GM20431 (cell line): ENCODE results near the gene KLK3.
"Not testable (repeated sequence)": the region's sequence is repeated elsewhere in the genome, so short reads cannot be mapped to it uniquely, and the experiment has no call there.

ENCODE experiments used
- in situ Hi-C: fragments of 300-500 bp; cut with MseI, MboI; formaldehyde crosslinking; loops from one replicate; pipeline ENCODE4 v1.15.0; 2020; ENCODE audit warnings: low sequenced_read_pairs; ENCODE audit not compliant: unreplicated experiment

Gene KLK3

DNA sequence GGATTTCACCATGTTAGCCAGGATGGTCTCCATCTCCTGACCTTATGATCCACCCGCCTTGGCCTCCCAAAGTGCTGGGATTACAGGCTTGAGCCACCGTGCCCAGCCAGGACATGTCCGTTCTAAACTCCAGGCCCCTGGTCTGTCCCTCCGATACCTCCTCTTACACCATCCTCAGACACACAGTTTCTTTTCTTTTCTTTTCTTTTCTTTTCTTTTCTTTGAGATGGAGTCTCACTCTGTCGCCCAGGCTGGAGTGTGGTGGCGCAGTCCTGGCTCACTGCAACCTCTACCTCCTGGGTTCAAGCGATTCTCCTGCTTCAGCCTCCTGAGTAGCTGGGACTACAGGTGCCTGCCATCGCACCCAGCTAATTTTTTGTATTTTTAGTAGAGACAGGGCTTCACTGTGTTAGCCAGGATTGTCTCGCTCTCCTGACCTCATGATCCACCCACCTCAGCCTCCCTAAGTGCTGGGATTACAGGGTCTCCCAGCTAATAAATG, 41.4 kb downstream of the KLK3 start:
- in situ Hi-C loops, result not testable (repeated sequence)

DNA sequence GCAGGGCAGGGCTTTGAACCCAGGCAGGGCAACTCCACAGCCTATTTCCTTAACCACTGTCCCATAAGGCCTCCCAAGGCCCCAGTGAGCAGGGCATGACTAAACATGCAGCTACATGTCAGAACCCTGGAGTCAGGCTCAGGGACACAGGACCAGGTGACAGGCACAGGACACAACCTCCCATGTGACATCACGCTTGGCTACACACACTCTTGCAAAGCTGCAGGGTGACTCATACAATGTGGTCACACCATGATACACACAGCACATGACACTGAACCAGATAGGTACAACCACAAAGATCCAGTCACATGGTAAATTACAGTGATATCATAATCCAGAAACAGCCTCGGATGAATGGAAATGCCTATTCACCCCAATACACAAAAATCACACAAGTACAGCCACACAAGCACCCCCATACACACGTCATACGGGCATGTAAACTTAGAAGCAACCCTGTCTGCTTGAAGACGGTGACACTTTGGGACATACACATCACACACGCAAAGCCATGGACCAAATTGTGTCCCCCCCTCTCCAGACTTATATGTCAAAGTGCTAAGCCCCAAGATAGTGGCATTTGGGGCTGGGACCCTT, 42.0 kb downstream of the KLK3 start:
- in situ Hi-C loops, result no loop called here

DNA sequence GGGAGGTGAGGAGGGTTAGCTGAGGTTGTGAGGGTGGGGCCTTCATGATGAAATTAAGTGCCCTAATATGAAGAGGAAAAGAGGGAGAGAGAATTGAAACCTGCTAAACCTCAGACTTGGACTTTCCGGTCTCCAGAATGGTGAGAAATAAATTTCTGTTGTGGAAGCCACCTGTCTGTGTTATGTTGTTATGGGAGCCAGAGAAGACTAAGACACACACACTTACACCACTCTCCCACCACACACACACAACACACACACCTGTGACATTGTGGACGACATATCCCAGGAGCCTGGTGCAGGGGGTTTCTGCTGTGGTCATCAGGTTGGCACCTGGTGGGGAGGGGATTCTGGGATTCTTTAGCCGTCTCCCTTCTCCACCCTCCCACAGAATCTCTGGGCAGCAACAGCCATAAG, 42.5 kb downstream of the KLK3 start:
- in situ Hi-C loops, result no loop called here

DNA sequence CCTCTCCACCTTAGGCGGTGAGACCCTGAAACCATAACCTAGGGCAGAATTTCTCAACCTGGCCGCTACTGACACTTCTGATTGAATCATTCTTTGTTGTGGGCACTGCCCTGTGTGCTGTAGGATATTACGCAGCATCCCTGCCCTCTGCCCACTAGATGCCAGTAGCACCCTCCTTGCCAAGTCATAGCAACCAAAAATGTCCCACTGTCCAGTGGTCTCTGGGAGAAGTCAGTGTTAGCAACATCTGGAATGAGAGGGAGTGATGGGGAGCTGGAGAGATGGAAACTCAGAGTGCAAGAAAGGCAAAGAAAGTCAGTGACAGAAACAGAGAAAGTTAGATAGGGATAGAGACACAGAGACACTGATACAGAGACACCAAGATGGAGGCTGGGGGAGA, 42.9 kb downstream of the KLK3 start:
- in situ Hi-C loops, result no loop called here

DNA sequence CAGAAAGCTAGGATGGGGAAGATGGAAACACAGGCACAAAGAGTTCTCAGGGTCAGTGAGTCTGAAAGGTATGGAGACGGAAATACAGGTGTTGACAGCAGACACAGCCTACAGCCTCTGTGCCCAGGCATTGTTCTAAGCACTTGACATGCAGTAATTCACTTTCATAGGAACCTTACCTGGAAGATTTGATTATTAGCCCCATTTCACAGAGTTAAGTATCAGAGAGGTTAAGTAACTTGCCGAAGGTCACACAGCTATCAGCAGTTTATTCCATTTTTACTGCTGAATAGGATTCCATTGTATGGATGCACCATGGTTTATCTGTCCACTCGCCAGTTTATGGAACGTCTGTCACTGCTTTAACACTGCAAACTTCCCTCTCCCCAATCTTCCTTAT, 43.3 kb downstream of the KLK3 start:
- in situ Hi-C loops, result no loop called here

DNA sequence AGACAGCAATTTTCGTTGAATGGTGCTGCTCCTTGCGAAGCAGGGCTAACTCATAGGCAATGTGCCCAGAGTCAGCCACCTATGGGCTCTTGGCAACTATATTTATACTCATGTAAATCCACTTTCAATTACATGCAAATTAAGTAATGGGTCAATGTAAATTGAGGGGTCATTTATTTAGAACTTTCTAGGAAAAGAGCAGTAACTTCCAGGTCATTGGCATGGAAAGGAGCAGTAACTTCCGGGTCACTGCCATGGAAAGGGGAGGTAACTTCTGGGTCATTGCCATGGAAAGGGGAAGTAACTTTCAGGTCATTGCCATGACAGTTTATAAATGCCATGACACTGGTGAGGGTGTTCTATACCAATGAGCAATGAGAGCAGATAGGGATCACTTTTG, 44.9 kb downstream of the KLK3 start:
- in situ Hi-C loops, result no loop called here

DNA sequence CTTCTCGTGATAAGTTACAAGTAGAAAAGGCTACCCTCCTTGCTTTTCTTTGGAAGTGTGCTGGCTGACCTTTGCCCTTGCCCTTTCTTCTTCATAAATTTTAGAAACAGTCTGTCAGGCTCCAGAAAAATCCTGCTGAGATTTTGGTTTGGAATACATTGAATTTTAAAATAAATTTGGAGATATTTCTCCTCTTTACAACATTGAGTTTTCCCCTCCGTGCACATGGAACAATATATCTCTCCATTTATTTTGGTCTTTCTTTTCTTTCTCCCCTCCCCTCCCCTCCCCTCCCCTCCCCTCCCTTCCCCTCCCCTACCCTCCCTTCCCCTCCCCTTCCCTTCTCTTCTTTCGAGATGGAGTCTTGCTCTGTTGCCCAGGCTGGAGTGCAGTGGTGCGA, 47.9 kb downstream of the KLK3 start:
- in situ Hi-C loops, result no loop called here

DNA sequence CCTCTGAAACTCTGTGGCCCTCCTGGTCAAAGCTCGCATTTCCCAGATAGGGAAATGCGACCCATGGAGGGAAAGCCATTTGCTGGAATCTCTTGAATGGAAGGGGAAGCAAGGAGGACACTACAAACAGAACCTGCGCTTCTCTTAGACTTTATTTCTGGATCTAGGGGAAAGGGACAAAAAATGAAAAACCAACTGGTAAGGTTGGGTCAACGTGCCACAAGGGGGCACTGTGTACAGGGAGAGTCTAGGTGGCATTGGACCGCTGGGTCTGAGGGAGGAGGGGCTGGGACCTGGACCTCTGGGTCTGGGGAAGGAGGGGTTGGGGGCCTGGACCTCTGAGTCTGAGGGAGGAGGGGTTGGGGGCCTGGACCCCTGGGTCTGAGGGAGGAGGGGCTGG, 51.5 kb downstream of the KLK3 start:
- in situ Hi-C loops, result no loop called here

DNA sequence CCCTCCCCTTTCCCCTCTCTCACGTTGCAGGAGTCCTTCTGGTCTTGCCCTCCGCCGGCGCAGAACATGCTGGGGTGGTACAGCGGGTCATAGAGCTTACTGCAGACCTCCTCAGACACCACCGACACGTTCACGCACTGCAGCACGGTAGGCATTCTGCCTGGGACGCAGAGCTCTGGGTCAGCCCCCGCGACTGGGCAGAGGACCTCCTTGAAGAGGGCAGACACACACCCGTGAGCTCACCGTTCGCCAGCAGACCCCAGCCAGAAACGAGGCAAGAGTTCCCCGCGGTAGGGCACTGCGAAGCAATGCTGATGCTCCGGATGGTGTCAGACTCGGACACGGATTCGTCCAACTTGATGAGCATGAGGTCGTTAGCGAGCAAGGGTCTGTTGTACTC, 53.6 kb downstream of the KLK3 start:
- in situ Hi-C loops, result no loop called here

DNA sequence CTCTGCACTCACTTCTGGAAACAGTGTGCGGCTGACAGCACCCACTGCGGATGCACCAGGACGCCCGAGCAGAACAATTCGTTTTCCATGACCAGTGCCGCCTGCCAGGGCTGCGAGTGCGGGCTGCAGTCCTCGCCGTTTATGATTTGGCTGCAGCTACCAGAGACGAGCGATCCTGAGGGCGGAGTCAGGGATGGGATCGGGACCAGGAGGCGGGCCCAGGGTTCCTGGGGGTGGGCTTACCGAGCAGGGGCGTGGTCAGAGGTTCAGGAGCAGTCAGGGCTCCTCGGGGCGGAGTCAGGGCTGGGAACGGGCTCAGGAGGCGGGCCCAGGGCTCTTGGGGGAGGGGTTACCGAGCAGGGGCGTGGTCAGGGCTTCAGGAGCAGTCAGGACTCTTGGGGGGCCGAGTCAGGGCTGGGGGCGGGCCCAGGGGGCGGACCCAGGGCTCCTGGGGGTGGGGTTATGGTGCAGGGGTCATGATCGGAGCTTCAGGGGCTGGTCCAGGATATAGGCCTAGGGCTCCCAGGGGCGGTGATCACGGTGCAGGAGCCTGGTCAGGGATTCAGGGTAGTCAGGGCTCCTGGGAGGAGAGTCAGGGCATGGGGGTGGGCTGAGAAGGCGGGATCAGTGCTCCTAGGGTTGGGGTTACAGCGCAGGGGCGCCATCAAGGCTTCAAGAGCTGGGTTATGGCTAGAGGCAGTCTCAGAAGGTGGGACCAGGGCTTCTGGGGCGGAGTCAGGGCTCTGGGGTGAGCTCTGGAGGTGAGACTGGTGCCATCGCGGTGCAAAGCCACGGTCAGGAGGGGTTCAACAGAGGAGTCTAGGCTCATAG, 54.7 kb downstream of the KLK3 start:
- in situ Hi-C loops, result loop anchor here (10.0 kb wide), 1 partner anchor 115 kb away; the partner anchor contains the start of gene ACP4
